Activated T-cell treated with anti-CD3 and anti-CD28 coated beads for 1 hour (primary cell): ENCODE results near the gene GOLGA2.

Experiments used
- DNase-seq: peaks from one replicate; pipeline ENCODE4 v3.0.0-alpha.2; 2020; ENCODE audit warnings: low read depth

Gene GOLGA2, protein sequence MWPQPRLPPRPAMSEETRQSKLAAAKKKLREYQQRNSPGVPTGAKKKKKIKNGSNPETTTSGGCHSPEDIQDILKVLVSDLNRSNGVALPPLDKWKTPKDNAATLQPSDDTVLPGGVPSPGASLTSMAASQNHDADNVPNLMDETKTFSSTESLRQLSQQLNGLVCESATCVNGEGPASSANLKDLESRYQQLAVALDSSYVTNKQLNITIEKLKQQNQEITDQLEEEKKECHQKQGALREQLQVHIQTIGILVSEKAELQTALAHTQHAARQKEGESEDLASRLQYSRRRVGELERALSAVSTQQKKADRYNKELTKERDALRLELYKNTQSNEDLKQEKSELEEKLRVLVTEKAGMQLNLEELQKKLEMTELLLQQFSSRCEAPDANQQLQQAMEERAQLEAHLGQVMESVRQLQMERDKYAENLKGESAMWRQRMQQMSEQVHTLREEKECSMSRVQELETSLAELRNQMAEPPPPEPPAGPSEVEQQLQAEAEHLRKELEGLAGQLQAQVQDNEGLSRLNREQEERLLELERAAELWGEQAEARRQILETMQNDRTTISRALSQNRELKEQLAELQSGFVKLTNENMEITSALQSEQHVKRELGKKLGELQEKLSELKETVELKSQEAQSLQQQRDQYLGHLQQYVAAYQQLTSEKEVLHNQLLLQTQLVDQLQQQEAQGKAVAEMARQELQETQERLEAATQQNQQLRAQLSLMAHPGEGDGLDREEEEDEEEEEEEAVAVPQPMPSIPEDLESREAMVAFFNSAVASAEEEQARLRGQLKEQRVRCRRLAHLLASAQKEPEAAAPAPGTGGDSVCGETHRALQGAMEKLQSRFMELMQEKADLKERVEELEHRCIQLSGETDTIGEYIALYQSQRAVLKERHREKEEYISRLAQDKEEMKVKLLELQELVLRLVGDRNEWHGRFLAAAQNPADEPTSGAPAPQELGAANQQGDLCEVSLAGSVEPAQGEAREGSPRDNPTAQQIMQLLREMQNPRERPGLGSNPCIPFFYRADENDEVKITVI

DNA sequence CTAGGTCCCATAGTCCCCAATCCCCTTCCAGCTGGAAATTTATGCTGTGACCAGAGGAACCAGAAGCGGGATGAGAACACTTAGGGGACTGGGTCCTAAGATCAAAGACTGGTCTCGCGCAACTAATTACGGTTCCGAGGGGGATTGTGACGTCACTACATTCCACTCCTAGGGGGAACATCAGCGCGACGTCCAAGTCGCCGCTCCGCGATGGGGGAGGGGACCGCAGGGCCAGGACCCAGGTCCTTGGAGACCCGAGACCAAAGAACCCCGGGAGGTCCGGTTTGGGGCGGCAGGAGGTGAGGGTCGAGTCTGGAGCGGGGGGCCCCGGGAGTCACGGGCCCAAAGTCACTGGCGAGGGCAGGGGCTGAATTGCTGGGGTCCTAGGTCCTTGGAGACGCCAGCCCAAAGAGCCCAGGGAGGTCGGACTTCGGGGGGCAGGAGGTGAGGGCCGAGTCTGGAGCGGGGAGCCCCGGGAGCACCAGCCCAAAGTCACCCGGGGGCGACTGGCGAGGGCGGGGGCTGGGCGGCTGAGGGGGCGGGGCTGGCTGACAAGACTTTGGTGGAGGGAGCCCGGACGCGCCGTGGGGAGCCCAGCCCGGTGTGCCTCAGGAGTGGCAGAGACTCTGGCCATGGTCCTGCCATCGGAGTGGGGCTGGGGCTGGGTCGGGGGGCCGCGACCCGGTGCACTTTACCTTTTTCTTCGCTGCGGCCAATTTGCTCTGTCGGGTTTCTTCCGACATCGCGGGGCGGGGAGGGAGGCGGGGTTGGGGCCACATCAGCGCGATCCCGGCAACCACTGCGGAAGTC lies at the start of gene GOLGA2:
TSS of gene GOLGA2 (minus strand) at position 810 of the 810 bp plus-strand sequence. CDS start at position 779, 31 bp downstream.
- DNase-seq: no peak

DNA sequence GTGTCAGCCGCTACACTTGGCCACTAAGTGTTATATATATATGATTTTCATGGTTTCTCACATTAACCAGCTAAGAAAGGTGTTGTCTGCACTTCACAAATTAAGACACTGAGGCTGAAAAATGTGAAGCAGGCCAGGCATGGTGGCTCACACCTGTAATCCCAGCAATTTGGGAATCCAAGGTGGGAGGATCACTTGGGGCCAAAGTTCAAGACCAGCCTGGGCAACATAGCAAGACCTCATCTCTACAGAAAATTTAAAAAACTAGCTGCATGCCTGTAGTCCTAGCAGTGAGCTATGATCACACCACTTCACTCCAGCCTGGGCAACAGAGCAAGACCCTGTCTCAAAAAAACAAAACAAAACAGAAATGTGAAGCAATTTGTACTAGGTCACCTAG lies 48.6 kb upstream of the GOLGA2 start:
- DNase-seq: no peak

DNA sequence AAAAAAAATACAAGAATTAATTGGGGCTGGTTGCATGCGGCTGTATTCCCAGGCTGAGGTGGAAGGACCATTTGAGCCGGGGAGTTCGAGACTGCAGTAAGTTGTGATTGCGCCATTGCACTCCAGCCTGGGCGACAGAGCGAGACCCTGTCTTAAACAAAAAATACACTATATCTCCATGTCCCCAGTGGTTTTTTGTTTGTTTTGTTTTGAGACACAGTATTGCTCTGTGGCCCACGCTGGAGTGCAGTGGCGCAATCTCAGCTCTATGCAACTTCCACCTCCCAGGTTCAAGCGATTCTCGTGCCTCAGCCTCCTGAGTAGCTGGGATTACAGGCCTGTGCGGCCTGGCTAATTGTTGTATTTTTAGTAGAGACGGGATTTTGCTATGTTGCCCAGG lies 48.0 kb upstream of the GOLGA2 start:
- no peak for DNase-seq

DNA sequence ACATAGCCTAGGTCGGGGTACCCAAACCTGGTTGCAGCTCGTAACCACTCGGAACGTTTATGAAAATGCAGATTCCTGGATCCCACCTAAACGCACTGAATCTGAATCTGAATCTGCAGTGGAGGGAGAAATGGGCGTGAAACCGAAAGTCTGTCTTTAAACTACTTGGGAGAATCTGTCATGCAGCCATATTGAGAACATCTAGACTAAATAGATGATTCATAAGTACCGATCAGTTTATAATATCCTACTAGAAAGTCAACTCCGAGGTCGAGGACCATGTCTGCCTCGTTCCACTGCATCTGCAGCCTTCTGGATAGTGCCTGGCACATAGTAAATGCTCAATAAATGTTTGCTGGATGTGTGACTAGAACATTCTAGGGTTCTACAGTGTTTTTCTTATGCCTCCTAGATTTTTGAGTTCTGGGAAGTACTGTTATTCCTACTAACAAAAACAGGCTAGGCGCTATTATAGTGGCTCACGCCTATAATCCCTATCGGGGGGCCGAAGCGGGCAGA lies 47.5 kb upstream of the GOLGA2 start:
- no peak for DNase-seq

DNA sequence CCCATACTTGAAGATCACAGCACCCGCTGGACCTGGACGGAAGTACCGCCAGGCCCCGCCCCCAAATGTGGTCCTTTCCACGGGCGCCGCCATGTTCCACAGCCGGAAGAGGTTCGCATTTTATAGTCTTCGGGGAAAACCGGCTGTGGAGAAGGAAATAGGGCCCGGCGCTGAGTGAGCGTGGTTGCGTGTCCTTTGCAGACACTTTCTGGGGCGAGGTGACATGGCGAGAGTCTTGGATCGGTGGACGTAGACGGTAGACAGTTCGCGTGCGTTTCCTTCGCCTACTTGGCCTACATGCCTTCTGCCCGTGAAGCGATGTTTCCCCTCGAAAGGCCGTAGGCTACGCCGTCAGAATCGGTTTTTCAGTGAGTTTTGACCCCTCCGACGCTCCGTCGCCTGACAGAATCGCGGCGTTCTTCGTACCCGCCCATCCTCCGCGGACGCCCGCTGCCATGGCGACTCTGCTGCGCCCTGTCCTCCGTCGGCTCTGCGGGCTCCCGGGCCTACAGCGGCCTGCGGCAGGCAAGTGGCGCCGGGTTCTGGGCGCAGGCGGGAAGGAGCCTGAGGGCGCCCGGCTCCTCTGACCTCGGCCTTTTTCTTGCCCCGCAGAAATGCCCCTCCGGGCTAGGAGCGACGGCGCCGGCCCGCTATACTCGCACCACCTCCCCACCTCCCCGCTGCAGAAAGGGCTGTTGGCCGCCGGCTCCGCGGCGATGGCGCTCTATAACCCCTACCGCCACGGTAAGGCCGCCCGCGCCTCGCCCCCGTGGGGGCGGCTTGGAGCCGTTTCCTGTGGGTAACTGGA lies 46.8 kb upstream of the GOLGA2 start, which contains the start of the genes COQ4 and TRUB2:
TSS of gene COQ4 (plus strand) at position 436 of the 808 bp plus-strand sequence. CDS start at position 456, 20 bp downstream.
TSS of gene TRUB2 (minus strand) at position 44 of the 808 bp plus-strand sequence. CDS start at position 5, 39 bp downstream.
- DNase-seq: peak; percentile 89

DNA sequence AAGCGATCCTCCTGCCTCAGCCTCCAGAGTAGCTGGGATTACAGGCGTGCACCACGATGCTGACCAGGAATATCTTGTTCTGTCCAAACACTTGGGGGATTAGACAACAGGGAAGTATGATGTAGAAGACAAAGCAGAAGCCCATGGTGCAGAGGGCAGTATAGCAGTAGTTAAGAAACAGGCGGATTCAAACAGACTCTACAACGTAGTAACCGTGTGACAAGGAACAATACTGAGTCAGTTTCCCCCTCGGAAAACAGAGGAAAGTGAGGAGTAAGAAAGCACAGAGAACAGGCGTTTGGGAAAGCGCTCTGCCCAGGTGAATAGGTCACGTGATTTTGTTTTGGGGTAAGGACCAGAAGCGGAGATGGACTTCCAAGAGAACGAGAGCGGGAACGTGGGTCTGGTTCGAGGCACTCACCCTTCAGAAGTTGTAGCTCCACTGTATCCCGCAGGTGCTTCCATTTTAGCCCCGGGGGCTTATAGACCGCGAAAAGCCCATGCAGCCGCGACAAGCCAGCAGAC lies 46.1 kb upstream of the GOLGA2 start:
- no peak for DNase-seq

DNA sequence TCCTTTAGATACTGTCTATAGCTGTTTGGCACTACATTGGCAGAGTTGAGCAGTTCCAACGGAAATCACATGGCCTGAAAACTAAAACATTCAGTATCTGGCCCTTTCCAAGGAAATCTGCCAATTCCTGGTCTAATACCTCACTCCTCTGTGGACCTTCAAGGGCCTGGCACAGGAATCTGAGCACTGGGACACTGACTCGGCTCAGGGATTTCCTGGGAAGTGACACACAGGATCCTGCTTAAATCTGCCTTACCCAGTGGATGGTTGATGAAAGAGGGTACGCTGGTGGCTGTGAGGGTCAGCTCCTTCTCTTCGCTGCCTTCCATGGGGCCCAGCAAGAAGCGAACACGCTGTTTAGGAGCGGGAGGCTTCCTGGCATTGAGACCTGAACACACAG lies 45.5 kb upstream of the GOLGA2 start:
- no peak for DNase-seq

DNA sequence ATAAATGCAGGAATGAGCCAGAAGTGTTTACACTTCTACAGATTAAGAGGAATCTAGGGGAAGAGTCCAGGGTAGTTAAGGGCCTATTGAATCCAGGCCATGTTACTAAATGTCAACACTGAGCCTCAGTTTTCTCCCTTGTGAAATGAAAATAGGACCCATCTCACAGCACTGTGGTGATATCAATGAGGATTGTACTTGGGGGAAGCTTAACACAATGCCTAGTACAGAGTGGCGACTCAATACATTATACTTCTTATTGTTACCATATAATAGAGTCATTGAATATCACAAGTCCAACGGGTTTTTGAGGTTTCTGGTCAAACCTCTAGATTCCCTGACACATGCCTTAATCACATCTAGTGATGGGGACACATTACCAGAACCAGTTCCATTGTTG lies 41.8 kb upstream of the GOLGA2 start:
- no peak for DNase-seq

DNA sequence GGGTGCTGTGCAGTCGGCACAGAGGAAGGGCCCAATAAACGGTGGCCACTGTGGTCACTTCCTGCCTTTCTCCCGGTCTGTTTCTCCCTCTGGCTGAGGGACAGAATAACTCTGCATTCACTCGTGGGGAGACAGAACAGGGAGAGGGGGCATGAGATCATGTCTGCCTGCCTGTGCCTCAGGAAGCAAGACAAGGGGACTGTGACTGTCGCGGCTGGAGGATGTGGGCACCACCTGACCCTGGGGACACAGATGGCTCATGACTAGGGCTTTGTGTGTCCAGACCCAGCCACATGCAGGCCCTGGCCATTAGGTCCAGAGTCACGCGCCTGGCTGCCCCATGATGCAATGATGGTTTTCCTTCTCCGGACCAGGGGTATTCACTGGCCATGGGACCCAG lies 40.6 kb upstream of the GOLGA2 start:
- no peak for DNase-seq

DNA sequence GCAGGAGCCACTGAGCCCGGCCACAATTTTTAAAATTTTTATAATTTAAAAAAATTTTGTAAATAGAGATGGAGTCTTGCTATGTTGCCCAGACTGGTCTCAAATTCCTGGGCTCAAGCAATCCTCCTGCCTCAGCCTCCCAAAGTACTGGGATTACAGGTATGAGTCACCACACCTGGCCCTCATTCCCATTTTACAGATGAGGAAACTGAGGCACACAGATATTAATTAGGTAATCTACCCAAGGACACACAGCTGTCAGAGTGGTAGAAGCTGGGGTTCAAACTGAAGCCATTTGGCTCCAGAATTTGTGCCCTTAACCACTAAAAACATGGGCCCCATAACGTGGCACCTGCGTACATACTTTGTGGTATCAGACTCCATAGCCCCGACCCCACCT lies 38.9 kb upstream of the GOLGA2 start:
- no peak for DNase-seq

DNA sequence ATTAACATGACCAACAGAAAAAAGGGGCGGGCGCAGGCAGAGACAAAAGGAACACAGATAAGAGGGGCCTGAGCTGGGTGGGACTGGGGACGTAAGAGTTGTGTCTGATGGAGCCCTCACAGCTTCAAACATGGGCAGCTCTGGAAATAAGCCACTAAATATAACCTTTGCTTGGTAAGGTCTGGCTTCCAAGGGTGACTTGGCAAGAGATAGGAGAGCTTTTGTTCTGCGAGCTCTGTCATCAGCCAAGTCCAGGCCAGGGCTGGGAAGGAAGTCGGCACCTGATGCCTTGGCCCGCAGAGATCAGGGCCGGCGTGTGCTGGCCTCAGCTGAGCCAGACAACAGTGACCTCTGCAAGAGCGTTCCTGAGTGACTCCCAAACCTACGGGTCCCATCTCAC lies 34.7 kb upstream of the GOLGA2 start:
- no peak for DNase-seq

DNA sequence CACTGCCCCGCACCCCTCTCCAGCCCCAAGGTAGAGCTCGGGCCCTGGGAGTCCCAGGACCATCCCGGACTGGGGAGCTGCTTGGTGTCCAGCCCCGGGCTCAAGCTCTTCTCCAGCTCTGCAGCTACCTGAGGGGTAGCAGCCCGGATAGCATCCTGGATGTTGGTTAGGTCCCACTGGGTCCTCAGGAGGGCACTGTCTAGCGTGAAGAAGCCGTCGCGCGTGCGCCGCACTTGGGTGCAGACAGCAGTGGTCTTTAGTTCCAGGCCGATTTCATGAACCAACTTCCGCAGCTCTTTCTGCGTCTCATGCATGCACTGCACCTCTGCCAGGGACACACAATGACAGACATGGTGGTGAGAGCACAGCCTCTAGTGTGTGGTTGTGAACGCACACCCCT lies 33.7 kb upstream of the GOLGA2 start:
- no peak for DNase-seq

DNA sequence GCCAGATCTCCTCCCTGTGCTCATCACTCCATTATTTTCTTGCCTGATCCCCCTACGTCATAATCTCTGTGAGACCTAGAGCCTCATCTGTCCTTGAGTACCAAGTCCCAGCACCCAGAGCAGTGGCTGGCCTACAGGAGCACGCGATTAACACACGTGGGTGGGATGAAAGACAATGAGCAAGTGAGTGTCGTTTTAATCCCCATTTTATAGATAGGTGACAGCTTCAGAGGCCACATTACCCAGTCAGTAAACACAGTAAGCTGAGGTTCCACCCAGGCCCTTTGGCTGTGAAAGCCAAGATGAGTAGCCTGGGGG lies 29.1 kb upstream of the GOLGA2 start:
- no peak for DNase-seq

DNA sequence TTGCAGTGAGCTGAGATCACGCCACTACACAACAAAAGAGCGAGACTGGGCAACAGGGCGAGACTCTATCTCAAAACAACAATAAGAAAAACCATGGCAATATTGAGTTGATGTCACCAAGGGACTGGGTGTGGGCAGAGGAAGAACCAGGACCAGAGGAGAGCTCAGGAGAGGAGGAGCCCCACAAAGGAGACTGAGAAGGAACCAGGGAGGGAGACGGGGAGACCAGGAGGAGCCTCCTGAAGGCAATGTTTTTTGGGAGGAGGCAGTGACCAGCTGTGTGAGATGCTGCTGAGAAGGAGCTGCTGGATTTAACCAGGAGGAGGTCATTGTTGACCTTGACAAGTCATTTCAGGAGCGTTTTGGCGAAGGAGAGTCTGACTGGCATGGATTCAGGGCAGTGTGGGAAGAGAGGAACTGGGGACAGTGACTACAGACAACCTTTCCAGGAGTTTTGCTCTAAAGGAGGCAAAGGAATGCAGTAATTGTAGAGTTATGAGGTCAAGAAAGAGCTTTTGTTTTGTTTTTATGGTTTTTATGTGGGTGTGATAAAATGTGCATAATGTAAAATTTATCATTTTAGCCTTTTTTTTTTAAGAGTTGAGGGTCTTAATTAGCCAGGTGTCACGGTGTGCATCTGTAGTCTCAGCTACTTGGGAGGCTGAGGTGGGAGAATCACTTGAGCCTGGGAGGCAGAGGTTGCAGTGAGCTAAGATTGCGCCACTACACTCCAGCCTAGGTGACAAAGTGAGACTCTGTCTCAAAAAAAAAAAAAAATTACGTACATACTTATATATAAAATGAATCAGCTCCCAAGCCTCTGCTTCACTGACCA lies 28.5 kb upstream of the GOLGA2 start:
- DNase-seq: no peak

DNA sequence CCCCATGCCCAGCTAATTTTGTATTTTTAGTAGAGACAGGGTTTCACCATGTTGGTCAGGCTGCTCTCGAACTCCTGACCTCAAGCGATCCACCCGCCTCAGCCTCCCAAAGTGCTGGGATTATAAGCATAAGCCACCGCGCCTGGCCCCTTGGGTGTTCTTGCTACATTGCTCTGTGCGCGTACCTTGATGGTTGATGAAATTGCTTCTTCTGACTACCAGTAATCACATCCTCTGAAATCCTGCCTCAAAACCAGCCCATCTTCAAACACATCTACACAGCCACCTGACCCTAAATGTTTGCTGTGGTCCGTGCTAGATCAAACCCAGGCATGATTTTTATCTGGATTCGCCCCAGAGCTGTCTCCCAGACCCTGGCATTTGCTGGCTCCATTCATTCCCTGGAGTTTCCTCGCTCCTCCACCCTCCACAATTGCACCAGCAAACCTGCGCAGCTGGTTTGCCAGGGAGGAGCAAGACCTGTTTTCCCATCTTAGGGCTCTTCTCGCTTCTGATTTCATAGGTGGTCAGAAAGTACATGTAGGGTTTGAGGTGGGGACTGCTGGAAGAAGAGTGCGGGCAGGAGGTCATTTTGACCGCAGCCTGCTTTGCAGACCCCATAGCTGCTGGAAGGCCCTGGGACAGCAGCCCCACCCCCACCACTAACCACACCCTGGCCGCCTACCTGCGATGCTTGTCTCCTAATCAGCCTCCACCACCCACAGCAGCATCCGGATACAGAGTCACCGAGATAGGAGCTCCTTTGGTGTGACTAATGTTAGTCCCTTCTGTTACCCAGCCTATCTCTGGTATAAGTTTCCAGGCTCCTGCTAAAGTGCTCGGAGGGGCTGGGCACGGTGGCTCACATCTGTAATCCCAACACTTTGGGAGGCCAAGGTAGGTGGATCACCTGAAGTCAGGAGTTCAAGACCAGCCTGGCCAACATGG lies 23.0 kb upstream of the GOLGA2 start:
- DNase-seq: no peak

DNA sequence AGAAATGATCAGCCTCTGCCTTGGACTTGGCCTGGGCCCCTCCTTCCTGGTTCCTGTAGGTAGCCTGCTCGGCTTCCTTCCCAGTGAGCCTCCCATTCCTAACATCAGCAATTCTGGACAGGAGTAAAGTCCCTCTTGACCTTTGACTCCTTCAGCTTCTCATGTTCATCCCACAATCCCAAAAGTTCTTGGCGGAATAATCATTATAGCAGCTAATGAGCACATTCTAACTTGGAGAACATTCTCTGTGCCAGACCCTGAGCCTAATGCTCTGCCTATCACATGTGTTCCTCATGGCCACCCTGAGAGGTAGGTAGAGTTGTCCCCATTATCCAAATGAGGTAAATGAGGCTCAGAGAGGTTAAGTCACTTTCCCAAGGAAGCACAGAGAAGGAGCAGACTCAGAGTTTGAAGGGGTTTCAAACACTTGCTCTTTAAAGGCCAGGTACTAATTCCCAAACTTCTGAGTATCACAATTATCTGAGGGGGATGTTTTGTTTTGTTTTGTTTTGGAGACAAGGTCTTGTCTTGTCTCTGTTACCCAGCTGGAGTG lies 21.5 kb upstream of the GOLGA2 start:
- DNase-seq: no peak

DNA sequence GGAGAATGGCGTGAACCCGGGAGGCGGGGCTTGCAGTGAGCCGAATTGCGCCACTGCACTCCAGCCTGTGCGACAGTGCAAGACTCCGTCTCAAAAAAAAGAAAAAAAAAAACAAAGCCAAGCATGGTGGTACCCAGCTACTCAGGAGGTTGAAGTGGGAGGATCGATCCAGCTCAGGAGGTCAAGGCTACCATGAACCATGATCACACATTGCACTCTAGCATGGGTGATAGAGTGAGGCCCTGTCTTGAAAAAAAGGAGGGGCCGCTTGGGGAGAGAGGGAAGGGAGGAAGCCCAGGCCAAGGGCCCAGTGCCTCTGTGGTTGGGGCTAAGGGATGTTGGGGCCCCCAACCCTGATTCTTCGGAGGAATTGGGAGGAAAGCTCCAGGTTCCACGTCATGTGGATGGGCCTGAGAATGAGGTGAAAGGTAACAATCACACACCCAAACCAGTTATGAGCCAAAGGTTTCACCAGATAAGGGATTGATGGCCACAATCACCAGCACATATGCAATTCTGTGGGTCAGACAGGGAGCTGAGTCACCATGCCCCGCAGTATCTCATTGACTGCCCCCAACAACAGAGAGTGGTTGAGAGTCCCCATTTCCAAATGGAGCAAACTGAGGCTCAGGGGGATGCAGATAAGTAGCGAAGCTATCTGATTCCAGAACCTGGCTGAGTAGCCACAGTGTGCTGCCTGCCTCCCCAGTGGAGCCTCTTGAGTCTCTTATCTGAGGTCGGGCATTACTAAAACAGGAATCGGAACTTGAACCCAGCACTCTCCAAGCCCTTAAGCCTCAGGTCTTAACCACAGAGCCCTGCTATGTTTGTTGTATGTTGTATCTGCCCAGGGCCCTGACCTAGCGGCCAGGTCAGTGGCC lies 20.8 kb upstream of the GOLGA2 start:
- no peak for DNase-seq
